Urothelium cell line (cell line): Measurements from ENCODE around the gene ARHGEF38.
A peak's percentile ranks its signal among the peaks of the same experiment; 100 is the strongest.
"Not testable (repeated sequence)": the region's sequence is repeated elsewhere in the genome, so short reads cannot be mapped to it uniquely, and the experiment has no call there.

Source experiments
- DNase-seq: peaks from one replicate; pipeline ENCODE4 v3.0.0; 2011; ENCODE audit warnings: low spot score, mixed read lengths
- FAIRE-seq: peaks from 2 replicates; lab custom pipeline; 2011; peaks lifted over from hg19 to GRCh38; lab: Jason Lieb, UNC

Gene ARHGEF38

DNA sequence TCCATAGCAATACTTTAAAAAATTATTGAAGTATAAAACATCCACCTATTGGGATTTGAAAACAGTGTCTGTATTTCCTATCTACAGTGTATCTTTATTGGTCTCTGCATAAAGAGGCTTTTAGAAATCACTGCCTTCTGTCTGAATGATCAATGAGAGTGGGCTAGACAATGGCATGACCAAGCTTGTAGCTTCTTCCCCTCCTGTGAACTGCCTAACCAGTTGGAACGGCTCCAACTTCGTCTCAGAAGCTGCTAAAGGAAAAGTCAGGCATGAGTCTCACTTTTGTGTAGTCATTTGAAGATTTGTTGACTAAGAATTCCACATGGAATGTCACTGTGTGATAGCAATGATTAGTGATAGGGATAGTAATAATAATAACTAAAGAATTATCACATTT is 91.8 kb downstream of the ARHGEF38 start:
- FAIRE-seq (no peak), DNase-seq (no peak)

DNA sequence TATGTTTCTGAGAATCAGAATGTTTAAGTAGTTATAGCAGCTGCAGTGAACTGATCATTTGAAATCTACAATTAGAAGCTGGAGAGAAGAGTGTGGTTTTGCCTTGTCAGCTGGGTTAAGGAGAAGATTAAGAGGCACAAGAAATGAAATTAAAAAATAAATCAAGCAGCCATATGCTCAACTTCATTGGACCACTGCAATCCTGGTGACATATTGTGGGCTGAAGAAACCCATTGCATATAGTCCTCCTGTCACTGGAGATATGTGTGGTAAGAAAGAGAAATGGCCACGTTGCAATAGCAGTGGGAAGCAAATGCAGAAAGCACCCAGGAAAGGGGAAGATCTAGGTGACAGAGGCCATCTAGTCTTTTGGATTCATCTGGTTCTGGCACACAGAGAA is 93.0 kb downstream of the ARHGEF38 start:
- no peak for DNase-seq

DNA sequence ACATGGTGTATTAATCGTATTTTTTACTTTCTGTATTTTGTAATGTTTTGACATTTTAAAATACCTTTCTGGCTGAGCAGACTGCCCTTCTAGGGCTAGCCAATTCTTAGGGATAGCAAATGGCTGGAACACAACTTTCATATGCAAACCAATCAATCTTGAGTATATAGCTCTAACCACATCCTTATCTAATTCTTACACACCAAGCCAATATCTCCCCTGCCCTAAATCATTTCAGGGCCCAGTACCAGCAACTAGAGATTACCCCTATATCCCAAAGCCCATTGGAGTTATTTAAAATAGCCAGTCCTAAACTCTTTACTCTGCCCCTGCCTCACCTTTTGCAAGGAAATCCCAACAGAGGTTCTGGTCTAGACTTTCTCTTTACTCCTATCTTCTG is 97.8 kb downstream of the ARHGEF38 start:
- no peak for FAIRE-seq

More for the DNA sequence above, 93.0 kb downstream of the ARHGEF38 start:
- no peak for FAIRE-seq

DNA sequence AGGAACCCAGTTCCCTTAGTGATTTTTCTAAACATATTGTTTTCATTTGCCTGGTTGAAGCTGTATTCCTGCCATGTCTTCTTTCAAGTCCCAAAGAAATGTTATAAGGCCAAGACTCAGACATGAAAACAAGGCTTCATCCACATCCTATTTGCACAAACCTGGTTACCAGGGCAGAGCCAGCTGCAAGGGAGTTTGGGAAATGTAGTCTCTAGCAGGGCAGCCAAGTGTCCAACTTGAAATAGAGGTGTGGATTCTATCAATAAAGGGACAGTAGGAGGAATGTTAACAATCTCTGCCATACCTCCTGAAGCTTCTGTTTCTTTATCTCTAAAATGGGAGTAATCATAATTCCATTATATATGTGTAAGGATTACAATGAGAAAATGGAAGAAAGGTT is 99.5 kb downstream of the ARHGEF38 start:
- DNase-seq (no peak), FAIRE-seq (no peak)

More for the DNA sequence above, 97.8 kb downstream of the ARHGEF38 start:
- DNase-seq, result no peak

DNA sequence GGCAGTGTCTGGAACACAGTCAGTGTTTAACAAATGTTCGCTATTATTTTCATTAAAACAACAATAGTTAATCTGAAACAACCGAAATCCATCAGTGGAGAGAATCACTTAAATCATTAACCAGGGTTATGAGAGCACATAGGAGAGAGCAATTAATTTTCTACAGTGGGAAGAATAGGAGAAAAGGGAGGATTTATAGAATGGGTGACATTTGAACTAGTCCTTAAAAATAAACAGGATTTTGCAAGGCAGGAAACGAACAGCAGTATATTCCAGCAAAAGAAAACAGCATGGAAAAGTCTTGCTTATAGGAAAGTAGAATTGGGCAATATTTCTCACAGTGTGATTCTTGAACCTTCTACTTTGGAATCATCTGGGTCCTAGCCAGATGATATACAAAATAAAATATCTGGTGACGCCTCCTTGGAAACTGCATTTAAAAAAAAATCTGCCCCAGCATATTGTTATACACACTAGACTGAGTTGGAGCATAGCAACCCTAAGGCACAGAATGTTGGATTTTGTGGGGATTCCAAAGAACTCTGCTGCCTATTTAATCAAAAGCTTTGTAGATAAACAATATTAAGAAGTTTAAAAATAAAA is 100.0 kb downstream of the ARHGEF38 start:
- DNase-seq, result no peak
- FAIRE-seq, result no peak

DNA sequence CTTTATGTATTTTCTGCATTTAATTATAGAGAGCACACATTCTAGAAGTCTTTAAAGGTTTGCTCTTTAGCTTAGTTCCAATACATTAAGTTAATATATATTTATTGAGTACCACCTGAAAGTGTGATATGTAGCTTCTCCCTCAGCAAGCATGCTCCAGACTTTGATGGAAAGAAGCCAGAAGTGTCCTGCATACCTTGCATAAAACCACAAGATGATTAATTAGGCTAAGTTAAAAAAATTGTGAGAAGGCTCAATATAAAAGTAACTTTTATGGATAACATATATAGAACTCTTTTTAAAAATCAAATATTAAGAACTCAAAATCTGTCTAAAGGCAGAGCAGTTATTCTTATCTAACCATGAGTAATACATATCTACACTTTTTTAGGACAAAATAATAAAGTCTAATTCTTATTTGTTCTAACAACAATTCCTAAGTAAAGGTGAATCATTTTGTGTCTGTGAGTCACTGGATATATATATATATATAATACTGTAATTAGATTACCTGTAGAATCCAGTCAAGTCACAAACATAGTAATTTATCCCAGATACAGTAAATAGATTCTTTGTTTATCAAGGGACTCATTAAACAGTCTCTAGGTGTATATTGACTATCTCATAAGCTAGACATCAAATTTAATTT is 104.8 kb downstream of the ARHGEF38 start:
- FAIRE-seq, result no peak
- DNase-seq, result no peak

DNA sequence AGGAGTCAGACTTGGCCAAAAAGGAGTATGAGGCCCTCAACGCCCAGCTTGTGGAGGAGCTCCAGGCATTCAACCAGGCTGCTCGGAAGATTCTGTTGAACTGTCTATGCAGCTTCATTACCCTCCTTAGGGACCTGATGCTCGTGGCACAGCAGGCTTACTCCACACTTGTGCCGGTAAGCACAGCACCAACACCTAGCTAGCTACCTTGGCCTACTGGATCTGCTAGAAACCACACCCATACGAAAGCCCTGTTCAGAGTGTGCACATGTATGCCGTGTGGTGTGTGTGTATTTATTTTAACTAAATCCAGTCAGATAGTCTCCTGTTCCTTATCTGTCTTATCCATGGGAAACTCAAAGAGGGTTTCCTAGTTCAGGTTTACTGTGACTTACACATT is 106.8 kb downstream of the ARHGEF38 start:
- FAIRE-seq, result peak; percentile 40
- no peak for DNase-seq

DNA sequence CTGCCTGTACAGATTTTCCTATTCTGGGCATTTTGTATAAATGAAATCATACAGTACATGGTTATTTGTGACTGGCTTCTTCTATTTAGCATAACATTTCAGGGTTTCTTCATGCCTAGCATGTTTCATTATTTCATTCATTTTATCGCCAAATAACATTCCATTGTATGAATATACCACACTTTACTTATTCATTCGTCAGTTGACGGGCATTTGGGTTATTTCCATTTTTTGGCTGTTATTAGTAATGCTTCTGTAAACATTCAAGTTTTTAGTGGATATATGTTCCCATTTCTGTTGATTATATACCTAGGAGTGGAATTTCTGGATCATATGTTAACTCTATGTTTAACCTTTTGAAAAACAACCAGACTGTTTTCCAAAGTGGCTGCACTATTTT is 108.6 kb downstream of the ARHGEF38 start:
- no peak for DNase-seq

DNA sequence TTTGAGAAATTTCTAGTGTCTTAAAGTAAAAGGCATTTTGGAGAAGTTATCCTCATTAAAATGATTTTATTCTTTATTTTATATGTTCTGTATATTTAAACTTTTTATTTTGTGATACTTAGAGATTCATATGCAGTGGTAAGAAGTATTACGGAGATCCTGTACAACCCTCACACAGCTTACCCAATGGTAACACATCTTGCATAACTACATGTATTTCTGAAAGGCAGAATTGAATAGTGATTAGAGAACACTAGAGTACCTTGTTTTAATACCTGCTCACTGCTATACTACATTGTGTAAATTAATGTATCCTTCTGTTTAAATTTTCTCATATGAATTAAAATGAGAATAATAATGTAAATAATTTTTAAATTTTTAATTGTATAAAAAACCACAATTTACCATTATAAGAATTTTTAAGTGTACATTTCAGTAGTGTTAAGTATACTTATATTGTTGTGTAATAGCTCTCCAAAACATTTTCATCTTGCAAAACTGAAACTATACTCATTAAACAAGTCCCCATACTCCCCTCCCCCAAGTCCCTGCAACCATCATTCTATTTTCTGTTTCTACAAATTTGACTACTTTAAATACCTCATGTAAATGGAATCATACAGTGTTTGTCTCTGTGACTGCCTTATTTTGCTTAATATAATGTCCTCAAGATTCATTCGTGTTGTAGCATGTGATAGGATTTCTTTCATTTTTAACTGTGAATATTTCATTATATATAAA is 110.7 kb downstream of the ARHGEF38 start:
- no peak for FAIRE-seq

More for the DNA sequence above, 108.6 kb downstream of the ARHGEF38 start:
- FAIRE-seq, result no peak

DNA sequence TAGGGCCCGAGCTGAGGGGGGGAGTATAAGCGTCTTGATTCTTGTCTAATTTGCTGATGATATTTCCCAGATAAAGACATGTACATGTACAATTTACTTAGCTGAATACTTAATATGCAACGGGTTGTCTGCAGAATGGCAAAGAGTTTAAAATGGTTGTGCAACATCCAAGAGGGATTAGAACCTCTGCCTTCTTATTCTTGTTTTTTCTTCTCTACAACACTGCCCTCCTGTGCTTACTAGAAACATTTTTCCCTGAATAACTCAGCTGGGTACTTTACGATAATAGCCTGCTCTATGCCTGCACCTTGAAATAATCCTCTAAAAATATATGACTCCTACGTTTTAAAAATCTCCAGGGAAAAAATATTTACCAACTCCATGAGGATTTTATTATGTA is 114.3 kb downstream of the ARHGEF38 start:
- FAIRE-seq, result no peak
- no peak for DNase-seq

More for the DNA sequence above, 110.7 kb downstream of the ARHGEF38 start:
- no peak for DNase-seq

DNA sequence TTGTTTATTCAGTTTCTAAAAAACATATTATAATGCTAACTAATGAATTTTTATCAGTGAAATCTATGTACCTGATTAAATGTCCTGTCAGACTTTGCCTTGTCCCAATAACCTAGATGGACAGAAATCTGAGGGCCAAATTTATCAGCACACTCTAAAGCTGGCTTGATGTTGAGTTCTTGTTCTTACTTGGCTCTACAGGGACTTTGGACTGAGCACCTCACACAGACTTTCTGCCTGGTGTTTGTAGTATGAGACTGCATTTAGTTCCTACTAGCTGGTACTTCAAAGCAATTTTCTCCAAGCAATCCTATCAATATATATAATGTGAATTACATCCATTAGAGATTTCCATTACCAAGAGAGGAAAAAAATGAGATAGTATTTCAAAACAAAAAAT is 118.3 kb downstream of the ARHGEF38 start:
- FAIRE-seq, result no peak
- DNase-seq, result no peak

DNA sequence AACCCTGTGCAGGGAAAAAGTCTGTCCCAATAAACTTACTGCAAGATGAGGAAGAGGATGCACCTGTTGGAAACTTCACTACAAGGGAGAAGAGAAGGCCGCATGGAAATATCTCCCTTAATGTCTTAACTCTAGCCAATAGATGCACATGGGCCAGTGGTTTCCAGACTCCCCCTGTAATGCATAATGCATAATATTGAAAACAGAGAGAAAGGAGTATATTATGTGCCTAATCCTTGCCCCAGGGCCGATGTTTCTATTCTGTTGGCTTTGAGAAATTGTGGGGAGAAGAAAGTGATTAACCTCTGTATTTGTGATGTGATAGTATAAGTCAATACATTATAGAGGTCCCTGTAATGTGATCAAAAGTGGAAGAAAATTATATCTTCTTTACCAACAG is 118.9 kb downstream of the ARHGEF38 start:
- FAIRE-seq, result no peak
- no peak for DNase-seq

DNA sequence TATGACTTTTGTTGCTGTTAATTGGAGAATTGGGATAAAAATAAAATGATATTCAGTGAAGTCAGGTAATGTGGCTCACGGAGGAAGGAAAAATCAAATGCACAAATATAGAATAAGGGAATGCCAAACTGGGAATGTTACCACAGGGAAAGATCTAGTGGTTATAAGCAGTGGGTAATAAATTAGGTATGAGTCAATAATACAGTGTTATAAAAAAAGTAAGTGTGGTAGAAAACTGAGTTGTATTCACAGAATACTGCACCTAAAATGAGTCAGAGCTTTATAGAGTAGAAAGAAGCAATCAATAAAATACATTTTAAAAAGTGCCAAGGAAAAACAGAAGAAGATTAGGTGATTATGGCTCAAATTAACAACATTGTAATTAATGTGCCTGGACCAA is 121.6 kb downstream of the ARHGEF38 start:
- no peak for FAIRE-seq
- no peak for DNase-seq

DNA sequence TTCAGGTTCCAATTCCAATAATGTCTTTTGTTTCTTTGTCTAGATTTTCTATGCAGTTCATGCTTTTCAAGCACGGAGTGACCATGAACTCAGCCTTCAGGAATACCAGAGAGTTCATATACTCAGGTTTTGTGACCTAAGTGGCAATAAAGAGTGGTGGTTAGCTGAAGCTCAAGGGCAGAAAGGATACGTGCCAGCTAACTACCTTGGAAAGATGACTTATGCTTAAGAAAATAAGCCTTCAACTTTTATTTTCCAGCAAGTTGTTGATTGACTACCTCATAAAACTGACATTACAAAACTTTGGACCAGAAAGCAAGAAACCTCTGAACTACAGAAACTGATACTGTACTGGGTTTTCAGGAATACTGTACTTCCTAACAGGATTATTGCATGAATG is 125.3 kb downstream of the ARHGEF38 start:
- DNase-seq (no peak), FAIRE-seq (no peak)

DNA sequence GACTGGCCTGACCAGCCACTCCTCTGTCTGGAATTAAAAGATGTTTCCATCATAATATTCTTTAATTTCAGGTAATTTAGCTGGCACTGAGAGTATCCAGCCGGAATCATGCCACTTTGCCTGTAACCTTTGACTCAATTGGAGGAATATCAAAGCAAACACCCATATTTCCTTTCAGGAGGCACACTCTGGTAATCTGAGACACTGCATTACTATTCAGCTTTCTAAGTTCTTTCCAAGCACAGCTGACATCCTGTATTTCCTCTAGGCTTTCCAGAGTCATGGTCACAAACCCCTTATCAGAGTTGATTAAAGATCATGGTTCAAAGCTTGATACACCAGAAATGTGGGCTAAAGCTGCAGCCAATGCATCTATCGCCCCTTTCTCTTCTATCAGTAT is 126.8 kb downstream of the ARHGEF38 start:
- FAIRE-seq (no peak), DNase-seq (no peak)

DNA sequence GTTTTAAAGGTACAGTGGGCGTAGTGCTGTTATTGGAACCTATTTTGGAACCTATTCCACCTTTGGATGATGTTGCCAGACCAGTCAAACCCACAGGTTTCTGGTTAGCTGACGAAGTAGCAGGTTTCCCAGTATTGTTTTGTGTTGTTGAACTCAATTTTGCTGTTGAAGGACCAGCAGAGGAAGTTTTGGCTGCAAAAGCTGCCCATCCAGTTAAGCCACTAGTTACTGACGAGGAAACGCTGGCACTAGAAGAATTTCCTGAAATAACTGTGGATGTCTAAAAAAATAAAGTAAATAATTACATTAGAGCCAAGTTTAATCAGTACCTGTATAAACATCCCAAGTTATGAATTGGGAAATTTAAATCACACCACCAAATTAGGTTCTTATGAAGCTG is 130.6 kb downstream of the ARHGEF38 start:
- FAIRE-seq, result no peak

DNA sequence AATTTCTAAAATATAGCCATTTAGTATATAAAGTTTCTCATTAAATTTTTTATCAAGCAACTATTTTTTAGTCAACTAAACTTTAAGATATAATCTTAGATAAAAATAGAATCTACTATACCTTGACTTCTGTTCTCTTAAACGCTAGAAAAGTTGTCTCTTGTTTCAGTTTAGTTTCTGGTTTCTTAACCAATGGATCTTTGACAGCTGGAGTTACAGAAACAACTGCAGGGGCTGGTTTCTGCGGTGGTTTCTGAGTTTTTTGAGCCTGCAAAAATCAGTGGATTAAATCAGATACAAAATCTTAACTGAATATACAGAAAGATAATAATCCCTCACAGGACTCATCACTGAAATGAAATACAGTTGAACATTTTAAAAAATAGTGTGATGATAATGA is 134.2 kb downstream of the ARHGEF38 start:
- FAIRE-seq, result no peak
- no peak for DNase-seq

More for the DNA sequence above, 130.6 kb downstream of the ARHGEF38 start:
- DNase-seq, result no peak

DNA sequence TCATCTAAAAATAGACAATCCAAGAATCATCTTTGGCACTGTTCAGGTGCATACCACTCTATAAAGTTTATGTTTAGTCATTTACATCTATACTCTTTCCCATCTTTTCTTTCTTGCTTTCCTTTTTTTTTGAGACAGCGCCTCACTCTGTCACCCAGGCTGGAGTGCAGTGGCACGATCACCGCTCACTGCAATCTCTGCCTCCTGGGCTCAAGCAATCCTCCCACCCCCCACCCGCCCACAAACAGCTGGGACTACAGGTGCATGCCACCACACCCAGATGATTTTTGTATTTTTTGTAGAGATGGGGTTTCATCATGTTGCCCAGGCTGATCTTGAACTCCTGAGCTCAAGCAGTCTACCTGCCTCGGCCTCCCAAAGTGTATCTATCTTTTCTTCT is 142.4 kb downstream of the ARHGEF38 start:
- not testable (repeated sequence) for DNase-seq, FAIRE-seq

DNA sequence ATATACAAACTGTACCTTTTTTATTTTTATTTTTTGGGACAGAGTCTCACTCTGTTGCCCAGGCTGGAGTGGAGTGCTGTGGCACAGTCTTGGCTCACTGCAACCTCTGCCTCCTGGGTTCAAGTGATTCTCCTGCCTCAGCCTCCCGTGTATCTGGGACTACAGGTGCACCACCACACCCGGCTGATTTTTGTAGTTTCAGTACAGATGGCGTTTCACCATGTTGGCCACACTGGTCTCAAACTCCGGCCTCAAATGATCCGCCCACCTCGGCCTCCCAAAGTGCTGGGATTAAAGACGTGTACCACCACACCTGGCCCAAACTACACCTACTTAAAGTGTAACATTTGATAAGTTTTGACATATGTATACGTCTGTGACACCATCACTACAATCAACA is 143.4 kb downstream of the ARHGEF38 start:
- DNase-seq, FAIRE-seq: not testable (repeated sequence)

DNA sequence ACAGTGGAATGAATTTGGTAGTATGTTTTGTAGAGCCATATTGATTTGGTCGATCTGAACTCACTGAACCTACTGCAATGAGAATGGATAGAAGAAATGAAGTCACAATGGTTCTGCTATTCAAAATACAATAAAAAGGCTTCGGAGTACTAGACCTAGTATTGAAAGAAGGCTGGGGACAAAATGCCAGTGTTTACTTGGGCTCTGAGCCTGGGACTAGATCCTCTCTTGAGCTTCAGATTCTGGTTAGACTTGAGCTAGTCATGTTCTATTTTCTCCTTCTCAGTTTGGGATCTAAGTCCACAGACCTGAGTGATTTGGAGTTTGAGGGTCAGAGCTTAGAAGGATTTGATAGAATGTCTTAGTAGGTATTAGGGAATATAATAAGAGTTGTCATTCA is 146.2 kb downstream of the ARHGEF38 start:
- no peak for DNase-seq
- no peak for FAIRE-seq

DNA sequence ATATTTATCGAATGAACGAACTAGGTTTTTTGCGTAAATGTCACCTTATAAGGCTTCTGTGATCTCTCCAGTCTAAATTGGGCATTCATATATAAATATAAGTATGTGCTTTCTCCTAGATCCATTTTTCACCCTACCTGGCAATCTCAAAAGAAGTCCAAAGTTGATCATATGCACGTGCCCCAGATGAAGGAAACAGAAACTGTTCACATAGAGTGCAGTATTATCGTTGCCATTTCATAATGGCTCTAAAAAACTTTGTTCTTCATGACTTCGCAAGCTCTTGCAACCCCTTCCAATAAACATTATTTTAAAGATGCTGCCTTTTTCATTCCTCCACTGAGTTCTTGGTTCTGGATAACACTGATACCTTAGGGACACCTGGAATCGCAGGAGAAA is 155.4 kb downstream of the ARHGEF38 start:
- DNase-seq (no peak), FAIRE-seq (no peak)
